GM23338 (cell line): ENCODE measurements around the gene UVSSA.

Experiments used
- EZH2 ChIP-seq: fragments of 200-600 bp; sonication (generic); IDR thresholded peaks from one replicate; pipeline ENCODE4 v1.8.0; 2017; ENCODE audit warnings: antibody characterized with exemption, mild to moderate bottlenecking, low read depth; ENCODE audit not compliant: unreplicated experiment
- EZH2phosphoT487 ChIP-seq: fragments of 200-600 bp; sonication (generic); IDR thresholded peaks from one replicate; pipeline ENCODE4 v1.8.1; 2018; ENCODE audit warnings: antibody characterized with exemption; ENCODE audit not compliant: unreplicated experiment
- POLR2AphosphoS5 ChIP-seq: IDR thresholded peaks from 2 replicates; pipeline ENCODE4 v1.6.1; 2016; ENCODE audit warnings: antibody characterized with exemption, low read depth
- STAT1 ChIP-seq: IDR thresholded peaks from one replicate; pipeline ENCODE4 v1.6.1; 2016; ENCODE audit warnings: antibody characterized with exemption; ENCODE audit not compliant: unreplicated experiment
- ZNF331 ChIP-seq: fragments of 250-450 bp; sonication (Bioruptor Pico); IDR thresholded peaks from 2 replicates; pipeline ENCODE4 v1.5.0; 2020; ENCODE audit warnings: low read depth, mild to moderate bottlenecking, moderate library complexity
- TF ChIP-seq, protein P1 (sequence below), 2 experiments: fragments of 200-600 bp in 1 of 2; sonication (generic) in 1 of 2; conservative IDR thresholded peaks; 2 replicates each; pipeline versions ENCODE4 v1.5.1 to v1.6.1; 2016 to 2017; ENCODE audit warnings: antibody characterized with exemption in 2 of 2, low read depth in 2 of 2, mild to moderate bottlenecking in 2 of 2, moderate library complexity in 1 of 2
- TF ChIP-seq, protein P2 (sequence below): IDR thresholded peaks from one replicate; pipeline ENCODE4 v1.6.1; 2018; ENCODE audit warnings: antibody characterized with exemption; ENCODE audit not compliant: unreplicated experiment
- TF ChIP-seq, protein P3 (sequence below): IDR thresholded peaks from 2 replicates; pipeline ENCODE4 v1.6.1; 2016; ENCODE audit warnings: antibody characterized with exemption
- TF ChIP-seq, protein P4 (sequence below): fragments of 250-450 bp; sonication (Bioruptor Pico); IDR thresholded peaks from 2 replicates; pipeline ENCODE4 v1.5.0; 2020; ENCODE audit warnings: mild to moderate bottlenecking, moderate library complexity

DNA sequence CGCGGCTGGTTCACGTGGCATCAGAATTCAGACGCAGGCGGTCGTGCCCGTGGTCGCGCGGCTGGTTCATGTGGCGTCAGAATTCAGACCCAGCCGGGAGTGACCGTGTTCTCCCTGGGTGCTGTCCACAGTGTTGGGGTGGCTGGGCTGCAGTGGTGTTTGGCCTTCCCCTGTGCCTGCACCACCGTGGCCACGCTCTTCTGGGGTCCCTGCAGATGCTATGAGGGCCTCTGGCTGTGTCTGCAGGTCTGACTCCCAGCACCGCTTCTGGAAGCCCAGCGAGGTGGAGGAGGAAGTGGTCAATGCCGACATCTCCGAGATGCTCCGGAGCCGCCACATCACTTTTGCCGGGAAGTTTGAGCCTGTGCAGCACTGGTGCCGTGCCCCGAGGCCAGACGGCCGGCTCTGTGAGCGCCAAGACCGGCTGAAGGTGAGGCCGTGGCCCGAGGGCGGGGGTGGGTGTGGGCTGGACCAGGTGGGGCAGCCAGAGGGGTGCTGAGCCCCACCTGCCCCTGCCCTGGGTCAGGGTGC lies 32.9 kb downstream of the UVSSA start:
- TF ChIP-seq, protein P1, sequence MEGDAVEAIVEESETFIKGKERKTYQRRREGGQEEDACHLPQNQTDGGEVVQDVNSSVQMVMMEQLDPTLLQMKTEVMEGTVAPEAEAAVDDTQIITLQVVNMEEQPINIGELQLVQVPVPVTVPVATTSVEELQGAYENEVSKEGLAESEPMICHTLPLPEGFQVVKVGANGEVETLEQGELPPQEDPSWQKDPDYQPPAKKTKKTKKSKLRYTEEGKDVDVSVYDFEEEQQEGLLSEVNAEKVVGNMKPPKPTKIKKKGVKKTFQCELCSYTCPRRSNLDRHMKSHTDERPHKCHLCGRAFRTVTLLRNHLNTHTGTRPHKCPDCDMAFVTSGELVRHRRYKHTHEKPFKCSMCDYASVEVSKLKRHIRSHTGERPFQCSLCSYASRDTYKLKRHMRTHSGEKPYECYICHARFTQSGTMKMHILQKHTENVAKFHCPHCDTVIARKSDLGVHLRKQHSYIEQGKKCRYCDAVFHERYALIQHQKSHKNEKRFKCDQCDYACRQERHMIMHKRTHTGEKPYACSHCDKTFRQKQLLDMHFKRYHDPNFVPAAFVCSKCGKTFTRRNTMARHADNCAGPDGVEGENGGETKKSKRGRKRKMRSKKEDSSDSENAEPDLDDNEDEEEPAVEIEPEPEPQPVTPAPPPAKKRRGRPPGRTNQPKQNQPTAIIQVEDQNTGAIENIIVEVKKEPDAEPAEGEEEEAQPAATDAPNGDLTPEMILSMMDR (conservative IDR thresholded peaks at IDR 0.05; ENCODE audit: low read depth in 2 of 2): no peak
- TF ChIP-seq, protein P2, sequence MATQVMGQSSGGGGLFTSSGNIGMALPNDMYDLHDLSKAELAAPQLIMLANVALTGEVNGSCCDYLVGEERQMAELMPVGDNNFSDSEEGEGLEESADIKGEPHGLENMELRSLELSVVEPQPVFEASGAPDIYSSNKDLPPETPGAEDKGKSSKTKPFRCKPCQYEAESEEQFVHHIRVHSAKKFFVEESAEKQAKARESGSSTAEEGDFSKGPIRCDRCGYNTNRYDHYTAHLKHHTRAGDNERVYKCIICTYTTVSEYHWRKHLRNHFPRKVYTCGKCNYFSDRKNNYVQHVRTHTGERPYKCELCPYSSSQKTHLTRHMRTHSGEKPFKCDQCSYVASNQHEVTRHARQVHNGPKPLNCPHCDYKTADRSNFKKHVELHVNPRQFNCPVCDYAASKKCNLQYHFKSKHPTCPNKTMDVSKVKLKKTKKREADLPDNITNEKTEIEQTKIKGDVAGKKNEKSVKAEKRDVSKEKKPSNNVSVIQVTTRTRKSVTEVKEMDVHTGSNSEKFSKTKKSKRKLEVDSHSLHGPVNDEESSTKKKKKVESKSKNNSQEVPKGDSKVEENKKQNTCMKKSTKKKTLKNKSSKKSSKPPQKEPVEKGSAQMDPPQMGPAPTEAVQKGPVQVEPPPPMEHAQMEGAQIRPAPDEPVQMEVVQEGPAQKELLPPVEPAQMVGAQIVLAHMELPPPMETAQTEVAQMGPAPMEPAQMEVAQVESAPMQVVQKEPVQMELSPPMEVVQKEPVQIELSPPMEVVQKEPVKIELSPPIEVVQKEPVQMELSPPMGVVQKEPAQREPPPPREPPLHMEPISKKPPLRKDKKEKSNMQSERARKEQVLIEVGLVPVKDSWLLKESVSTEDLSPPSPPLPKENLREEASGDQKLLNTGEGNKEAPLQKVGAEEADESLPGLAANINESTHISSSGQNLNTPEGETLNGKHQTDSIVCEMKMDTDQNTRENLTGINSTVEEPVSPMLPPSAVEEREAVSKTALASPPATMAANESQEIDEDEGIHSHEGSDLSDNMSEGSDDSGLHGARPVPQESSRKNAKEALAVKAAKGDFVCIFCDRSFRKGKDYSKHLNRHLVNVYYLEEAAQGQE: no peak
- TF ChIP-seq, protein P3, sequence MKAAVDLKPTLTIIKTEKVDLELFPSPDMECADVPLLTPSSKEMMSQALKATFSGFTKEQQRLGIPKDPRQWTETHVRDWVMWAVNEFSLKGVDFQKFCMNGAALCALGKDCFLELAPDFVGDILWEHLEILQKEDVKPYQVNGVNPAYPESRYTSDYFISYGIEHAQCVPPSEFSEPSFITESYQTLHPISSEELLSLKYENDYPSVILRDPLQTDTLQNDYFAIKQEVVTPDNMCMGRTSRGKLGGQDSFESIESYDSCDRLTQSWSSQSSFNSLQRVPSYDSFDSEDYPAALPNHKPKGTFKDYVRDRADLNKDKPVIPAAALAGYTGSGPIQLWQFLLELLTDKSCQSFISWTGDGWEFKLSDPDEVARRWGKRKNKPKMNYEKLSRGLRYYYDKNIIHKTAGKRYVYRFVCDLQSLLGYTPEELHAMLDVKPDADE: no peak
- no peak for TF ChIP-seq STAT1
- no peak for TF ChIP-seq EZH2
- TF ChIP-seq ZNF331 (CRISPR knock-in tag): no peak
- no peak for TF ChIP-seq EZH2phosphoT487
- TF ChIP-seq POLR2AphosphoS5: no peak
- TF ChIP-seq, protein P4, sequence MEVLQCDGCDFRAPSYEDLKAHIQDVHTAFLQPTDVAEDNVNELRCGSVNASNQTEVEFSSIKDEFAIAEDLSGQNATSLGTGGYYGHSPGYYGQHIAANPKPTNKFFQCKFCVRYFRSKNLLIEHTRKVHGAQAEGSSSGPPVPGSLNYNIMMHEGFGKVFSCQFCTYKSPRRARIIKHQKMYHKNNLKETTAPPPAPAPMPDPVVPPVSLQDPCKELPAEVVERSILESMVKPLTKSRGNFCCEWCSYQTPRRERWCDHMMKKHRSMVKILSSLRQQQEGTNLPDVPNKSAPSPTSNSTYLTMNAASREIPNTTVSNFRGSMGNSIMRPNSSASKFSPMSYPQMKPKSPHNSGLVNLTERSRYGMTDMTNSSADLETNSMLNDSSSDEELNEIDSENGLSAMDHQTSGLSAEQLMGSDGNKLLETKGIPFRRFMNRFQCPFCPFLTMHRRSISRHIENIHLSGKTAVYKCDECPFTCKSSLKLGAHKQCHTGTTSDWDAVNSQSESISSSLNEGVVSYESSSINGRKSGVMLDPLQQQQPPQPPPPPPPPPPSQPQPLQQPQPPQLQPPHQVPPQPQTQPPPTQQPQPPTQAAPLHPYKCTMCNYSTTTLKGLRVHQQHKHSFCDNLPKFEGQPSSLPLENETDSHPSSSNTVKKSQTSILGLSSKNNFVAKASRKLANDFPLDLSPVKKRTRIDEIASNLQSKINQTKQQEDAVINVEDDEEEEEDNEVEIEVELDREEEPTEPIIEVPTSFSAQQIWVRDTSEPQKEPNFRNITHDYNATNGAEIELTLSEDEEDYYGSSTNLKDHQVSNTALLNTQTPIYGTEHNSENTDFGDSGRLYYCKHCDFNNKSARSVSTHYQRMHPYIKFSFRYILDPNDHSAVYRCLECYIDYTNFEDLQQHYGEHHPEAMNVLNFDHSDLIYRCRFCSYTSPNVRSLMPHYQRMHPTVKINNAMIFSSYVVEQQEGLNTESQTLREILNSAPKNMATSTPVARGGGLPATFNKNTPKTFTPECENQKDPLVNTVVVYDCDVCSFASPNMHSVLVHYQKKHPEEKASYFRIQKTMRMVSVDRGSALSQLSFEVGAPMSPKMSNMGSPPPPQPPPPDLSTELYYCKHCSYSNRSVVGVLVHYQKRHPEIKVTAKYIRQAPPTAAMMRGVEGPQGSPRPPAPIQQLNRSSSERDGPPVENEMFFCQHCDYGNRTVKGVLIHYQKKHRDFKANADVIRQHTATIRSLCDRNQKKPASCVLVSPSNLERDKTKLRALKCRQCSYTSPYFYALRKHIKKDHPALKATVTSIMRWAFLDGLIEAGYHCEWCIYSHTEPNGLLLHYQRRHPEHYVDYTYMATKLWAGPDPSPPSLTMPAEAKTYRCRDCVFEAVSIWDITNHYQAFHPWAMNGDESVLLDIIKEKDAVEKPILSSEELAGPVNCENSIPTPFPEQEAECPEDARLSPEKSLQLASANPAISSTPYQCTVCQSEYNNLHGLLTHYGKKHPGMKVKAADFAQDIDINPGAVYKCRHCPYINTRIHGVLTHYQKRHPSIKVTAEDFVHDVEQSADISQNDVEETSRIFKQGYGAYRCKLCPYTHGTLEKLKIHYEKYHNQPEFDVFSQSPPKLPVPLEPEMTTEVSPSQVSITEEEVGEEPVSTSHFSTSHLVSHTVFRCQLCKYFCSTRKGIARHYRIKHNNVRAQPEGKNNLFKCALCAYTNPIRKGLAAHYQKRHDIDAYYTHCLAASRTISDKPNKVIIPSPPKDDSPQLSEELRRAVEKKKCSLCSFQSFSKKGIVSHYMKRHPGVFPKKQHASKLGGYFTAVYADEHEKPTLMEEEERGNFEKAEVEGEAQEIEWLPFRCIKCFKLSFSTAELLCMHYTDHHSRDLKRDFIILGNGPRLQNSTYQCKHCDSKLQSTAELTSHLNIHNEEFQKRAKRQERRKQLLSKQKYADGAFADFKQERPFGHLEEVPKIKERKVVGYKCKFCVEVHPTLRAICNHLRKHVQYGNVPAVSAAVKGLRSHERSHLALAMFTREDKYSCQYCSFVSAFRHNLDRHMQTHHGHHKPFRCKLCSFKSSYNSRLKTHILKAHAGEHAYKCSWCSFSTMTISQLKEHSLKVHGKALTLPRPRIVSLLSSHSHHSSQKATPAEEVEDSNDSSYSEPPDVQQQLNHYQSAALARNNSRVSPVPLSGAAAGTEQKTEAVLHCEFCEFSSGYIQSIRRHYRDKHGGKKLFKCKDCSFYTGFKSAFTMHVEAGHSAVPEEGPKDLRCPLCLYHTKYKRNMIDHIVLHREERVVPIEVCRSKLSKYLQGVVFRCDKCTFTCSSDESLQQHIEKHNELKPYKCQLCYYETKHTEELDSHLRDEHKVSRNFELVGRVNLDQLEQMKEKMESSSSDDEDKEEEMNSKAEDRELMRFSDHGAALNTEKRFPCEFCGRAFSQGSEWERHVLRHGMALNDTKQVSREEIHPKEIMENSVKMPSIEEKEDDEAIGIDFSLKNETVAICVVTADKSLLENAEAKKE (CRISPR knock-in tag): no peak
